Iris pigment epithelial cell (primary cell): ENCODE measurements around the gene FBXW2.

Experiments
- DNase-seq: peaks from one replicate; pipeline ENCODE4 v3.0.0-alpha.2; 2011; ENCODE audit warnings: low read depth

Gene FBXW2

DNA sequence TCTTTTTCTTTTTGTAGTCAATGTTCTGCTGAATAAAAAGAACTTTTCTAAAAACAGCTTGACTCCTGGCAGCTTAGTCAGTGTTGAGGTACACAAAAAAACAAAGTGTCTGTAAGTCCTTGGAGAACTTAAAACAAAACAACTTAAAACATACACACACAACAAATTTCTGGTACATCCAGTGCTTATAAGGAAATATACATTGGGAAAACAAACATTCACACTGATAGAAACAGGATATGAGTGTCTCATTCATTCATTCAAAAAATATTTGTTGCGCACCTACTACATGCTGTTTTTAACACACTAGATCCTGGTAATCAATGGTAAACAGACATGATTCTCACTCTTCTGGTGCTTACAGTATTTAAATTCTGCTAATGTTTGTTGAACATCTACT, 51.5 kb downstream of the FBXW2 start:
- DNase-seq = peak; percentile 12

- DNase-seq = no peak
Observed at GRCh38 chr9:120741191-120741590, 52.0 kb downstream of the FBXW2 start.

DNA sequence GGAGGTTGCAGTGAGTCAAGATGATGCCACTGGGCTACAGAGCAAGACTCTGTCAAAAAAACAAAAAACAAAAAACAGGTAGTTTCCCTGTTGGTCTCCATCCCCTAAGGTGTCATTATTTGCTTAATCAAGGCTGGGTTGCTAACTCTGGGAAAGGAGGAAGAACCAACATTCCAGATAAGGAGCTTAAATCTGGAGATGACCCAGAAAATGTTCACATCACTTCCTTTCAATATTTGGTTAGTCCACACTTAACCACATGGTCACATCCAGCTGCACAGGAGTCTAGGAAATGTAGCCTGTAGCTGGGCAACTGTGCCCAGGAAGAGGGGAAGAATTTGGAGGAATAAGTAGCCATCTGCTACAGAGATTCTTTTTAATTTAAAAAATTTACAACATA, 53.1 kb downstream of the FBXW2 start:
- DNase-seq = peak; percentile 19

GRCh38 chr9:120737416-120738165, 55.6 kb downstream of the FBXW2 start:
- DNase-seq = no peak

DNA sequence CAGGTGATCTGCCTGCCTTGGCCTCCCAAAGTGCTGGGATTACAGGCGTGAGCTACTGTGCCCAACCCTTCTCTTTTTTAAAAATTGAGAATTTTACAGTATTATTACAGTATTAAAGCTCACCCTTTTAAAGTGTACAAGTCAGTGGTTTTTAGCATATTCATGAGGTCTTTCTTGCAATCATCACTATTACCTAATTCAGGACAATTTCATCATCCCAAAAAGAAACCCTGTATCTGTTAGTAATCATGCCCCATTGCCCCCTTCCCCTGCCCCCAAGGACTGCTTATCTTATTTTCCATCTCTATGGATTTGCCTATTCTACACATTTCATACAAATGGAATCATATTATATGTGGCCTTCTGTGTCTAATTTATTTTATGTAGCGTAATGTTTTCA, 56.3 kb downstream of the FBXW2 start:
- no peak for DNase-seq

- peak; percentile 81 for DNase-seq
Observed at GRCh38 chr9:120735415-120736126, 57.6 kb downstream of the FBXW2 start.

DNA sequence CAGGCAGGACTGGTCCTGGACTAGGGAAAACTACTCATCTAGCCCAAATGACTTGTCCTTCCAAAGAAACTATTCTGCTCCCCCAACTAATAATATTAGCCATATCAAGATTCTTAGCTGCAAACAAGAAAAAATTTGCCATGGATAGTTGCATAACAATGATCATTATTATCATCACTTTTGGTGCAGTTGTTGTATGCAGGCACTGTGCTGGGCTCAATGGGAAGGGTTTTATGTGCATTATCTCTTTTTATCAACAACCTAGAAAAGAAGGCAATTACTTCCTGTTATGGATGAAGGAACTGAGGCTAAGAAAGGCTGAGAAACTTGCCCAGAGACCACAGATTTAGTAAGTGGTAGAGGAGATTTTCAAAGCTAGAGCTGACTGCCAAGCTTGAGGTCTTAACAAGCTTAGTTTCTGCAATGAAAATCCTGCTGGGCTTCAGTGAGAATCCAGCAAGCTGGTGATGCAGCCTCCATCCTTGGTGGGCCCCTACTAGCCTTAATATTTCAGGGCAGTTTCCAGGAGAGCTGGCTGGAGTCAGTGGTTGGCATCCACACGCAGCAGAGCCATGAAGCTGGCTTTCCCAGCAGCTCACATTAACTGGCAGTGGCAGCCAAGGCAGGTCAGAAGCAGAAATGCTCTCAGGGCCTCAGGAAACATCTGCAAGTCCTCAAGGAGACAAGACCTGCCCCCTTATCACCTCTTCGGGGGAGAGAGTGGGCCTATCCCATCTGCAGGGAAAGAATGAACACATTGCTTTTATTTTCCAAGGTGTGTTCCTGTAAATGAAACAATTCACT, 58.4 kb downstream of the FBXW2 start:
- no peak for DNase-seq

DNA sequence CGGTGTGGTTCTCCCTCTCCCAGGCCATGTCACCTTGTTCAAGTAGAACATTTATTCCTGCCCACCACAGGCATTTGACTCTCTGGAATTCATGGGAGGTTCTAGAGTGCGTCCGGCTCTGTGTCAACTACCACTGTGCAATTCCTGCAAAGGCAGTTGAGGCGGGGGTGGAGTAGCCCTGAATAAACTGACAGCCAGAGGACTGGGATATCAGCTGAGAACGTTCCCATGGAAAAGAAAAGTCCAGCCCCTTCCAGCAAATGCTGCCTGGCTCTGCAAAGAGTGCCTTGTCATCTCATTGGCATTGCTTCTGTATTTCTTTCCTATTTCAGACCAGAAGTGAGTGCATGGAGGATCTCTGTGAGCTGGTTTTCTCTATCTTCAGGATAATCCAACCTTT, 60.0 kb downstream of the FBXW2 start:
- DNase-seq = peak; percentile 72

DNA sequence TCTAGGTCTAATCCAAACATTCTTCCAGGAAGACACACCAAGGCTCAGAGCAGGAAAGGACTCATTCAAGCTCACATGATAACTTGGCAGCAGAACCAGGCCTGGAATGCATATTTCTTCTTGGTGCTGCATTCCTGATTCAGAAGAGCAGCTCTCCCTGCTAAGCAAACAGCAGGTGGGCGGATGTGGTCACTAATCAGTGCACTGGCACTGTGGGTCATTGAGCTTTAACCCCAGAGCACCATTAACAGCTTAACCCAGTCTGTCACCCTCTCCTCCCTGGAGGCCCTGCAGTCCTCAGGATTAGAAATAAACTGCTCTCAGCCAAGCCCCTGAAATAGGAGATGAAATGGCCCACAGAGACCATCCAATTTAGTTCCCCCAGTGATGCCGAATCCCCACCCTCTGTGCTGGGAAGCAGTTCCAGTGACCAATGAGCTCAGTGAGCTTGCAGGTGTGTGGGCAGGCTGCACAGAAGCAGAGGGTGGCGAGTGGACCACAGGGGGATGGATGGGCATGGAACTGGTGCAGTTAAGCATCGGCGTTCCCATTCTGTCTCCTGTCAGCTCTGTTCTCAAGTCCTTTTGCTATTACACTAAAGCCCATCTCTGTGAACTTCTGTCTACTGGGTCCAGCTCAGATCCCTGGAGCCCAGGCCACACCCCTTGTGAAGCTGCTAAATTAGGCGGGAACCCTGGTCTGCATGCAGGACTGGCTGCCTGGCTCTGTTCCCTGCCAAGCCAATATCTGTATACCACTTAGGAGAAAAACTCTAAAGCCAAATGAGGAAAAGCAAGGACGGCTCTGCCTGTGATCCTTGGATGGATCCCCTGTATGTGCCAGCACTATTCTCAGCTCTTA, 62.3 kb downstream of the FBXW2 start:
- peak; percentile 93 for DNase-seq

GRCh38 chr9:120729791-120730241, 63.4 kb downstream of the FBXW2 start:
- DNase-seq = no peak

DNA sequence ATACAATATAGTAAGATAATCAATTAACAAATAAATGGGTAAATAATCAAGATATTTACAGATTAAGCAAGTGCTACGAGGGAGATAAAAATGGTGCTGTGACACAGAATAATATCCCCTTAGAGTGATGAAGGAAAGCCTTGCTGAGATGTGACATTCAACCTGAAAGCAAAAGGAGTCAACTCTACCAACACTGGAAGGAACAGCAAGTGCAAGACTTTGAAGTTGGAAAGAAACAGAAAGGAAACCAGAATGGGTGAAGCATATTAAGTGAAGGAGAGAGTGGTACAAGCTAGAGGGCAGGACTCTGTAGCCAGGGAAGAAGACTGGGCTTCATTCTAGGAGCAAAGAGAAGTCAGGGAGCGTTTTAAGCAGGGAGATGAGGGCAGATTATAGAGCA, 66.7 kb downstream of the FBXW2 start:
- DNase-seq = no peak

- no peak for DNase-seq
Observed at GRCh38 chr9:120725907-120726306, 67.3 kb downstream of the FBXW2 start.

- DNase-seq = no peak
Observed at GRCh38 chr9:120724757-120725400, 68.3 kb downstream of the FBXW2 start.

GRCh38 chr9:120723565-120723964, 69.7 kb downstream of the FBXW2 start:
- peak; percentile 90 for DNase-seq

DNA sequence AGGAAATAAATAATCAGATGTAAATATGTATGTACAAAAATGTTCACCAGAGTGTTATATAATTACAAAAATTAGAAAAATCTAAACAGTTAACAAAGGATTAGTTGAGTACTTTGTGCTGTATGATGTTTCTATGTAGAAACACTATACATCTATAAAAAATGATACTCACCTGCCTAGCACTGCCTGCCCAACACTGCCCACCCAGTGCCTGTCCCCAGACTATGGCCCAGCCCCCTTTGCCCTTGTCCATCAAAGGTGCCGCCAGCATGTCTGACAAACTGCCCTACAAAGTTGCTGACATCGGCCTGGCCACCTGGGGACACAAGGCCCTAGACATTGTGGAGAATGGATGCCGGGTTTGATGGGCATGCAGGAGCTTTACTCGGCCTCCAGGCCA, 72.8 kb downstream of the FBXW2 start:
- DNase-seq = no peak

- no peak for DNase-seq
Observed at GRCh38 chr9:120718316-120718715, 74.9 kb downstream of the FBXW2 start.

GRCh38 chr9:120717176-120717575, 76.0 kb downstream of the FBXW2 start:
- DNase-seq = no peak

DNA sequence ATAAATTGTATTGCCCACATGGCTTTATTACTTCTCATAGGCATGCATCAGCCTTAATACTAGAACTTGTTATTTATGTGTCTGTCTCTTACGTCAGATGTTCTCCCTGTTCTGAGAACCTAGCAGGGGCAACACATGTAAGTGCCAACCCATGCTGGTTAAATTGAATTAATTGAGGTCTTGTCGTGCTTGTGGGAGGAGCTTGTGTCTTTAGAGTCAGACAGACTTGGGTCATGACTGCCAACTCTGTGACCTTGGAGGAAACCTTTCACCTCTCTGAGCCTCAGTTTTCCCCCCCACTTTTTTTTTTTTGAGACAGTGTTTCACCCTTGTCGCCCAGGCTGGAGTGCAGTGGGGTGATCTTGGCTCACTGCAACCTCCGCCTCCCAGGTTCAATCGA, 76.7 kb downstream of the FBXW2 start:
- no peak for DNase-seq

- DNase-seq = peak; percentile 85
Observed at GRCh38 chr9:120715389-120715924, 77.8 kb downstream of the FBXW2 start.

GRCh38 chr9:120714846-120715388, 78.3 kb downstream of the FBXW2 start:
- peak; percentile 17 for DNase-seq
